H1 (cell line): ENCODE measurements around the gene ADAMTS14. TPM values are rescaled to one million over a fixed set of nuclear protein-coding genes. Genes with fewer than 3 reads are reported as not detected.

Source experiments
- MAX ChIP-seq: IDR thresholded peaks from 2 replicates; pipeline ENCODE4 v1.6.1; 2012; ENCODE audit warnings: inconsistent platforms
- polyA plus RNA-seq, 7 experiments: library from polyadenylated mRNA; depleted of rRNA in 3 of 7; stranded (reverse) in 5 of 7; unstranded in 2 of 7; fragments of >200 nt in 5 of 7; fragments of 200-250 nt in 2 of 7; gene quantifications; 1 replicate in 5 of 7; 2 replicates in 1 of 7; 4 replicates in 1 of 7; pipeline versions ENCODE4 v1.2.1 to v1.2.3, GENCODE V29; 2011 to 2013; ENCODE audit warnings: missing spikeins in 2 of 7, mixed read lengths in 2 of 7
- total RNA-seq: library from RNA; stranded (reverse); fragmentation: NEBNext Ultra II Directional; extraction: Animal tissue kit (Norgen Biotek cat#: 25700); gene quantifications from 2 replicates; pipeline ENCODE4 v1.2.1, GENCODE V29; 2021

Gene ADAMTS14
- total and polyA plus RNA-seq, 2 of the 8 experiments (the other 6 are each of a cell fraction or from before 2014, with no cell fraction given), result 2.0 to 2.3 TPM

- peak; percentile 57 for TF ChIP-seq MAX
Observed at GRCh38 chr10:70673043-70673928, 980 bp downstream of the ADAMTS14 start (continued).
